Activated T-cell treated with anti-CD3 and anti-CD28 coated beads, Interleukin-2, amount 50 U/mL, for 1 hour (primary cell): ENCODE results near the gene SOBP.

Experiments
- DNase-seq: peaks from one replicate; pipeline ENCODE4 v3.0.0-alpha.2; 2020

Gene SOBP

GRCh38 chr6:107624050-107624449 is 134.1 kb downstream of the SOBP start:
- no peak for DNase-seq

- no peak for DNase-seq
Measured at GRCh38 chr6:107624541-107624940, 134.6 kb downstream of the SOBP start.

GRCh38 chr6:107625264-107625663 is 135.3 kb downstream of the SOBP start:
- no peak for DNase-seq

GRCh38 chr6:107626645-107627044 is 136.7 kb downstream of the SOBP start:
- no peak for DNase-seq

GRCh38 chr6:107627969-107628368 is 138.1 kb downstream of the SOBP start:
- no peak for DNase-seq

GRCh38 chr6:107628878-107629277 is 139.0 kb downstream of the SOBP start:
- DNase-seq, result no peak

- DNase-seq, result no peak
Measured at GRCh38 chr6:107629548-107630129, 139.7 kb downstream of the SOBP start.

- DNase-seq, result no peak
Measured at GRCh38 chr6:107630348-107630977, 140.5 kb downstream of the SOBP start.

- no peak for DNase-seq
Measured at GRCh38 chr6:107632381-107633136, 142.6 kb downstream of the SOBP start.

- DNase-seq, result no peak
Measured at GRCh38 chr6:107633680-107634323, 143.9 kb downstream of the SOBP start.

- peak; percentile 37 for DNase-seq
Measured at GRCh38 chr6:107634324-107635056, 144.6 kb downstream of the SOBP start.

GRCh38 chr6:107635057-107635515 is 145.2 kb downstream of the SOBP start:
- DNase-seq, result no peak

GRCh38 chr6:107636486-107636885 is 146.6 kb downstream of the SOBP start:
- DNase-seq, result no peak

GRCh38 chr6:107637316-107638315 is 147.7 kb downstream of the SOBP start:
- DNase-seq, result no peak

- DNase-seq, result no peak
Measured at GRCh38 chr6:107638493-107638892, 148.6 kb downstream of the SOBP start.

- no peak for DNase-seq
Measured at GRCh38 chr6:107639511-107639910, 149.6 kb downstream of the SOBP start.

- no peak for DNase-seq
Measured at GRCh38 chr6:107641071-107641470, 151.2 kb downstream of the SOBP start.

GRCh38 chr6:107641500-107641941 is 151.6 kb downstream of the SOBP start:
- DNase-seq, result no peak

GRCh38 chr6:107642095-107642860 is 152.4 kb downstream of the SOBP start:
- no peak for DNase-seq

- DNase-seq, result no peak
Measured at GRCh38 chr6:107642861-107643328, 153.0 kb downstream of the SOBP start.

GRCh38 chr6:107644513-107644912 is 154.6 kb downstream of the SOBP start:
- no peak for DNase-seq
